WTC11 (cell line): ENCODE results near the gene SNRPA. TPM values are rescaled to one million over a fixed set of nuclear protein-coding genes. Genes with fewer than 3 reads are reported as not detected.
"Not testable (repeated sequence)": the region's sequence is repeated elsewhere in the genome, so short reads cannot be mapped to it uniquely, and the experiment has no call there.

Experiments
- ATAC-seq: fragments of 200-7000 bp; cut with Tn5 transposase; 2 replicates; pipeline ENCODE4 v1.10.0; 2021; ENCODE audit warnings: mild to moderate bottlenecking, moderate library complexity
- CTCF ChIA-PET: fragments of 300-600 bp; sonication (Branson Sonifier 250); formaldehyde crosslinking; loops from one replicate; lab custom pipeline; 2021; ENCODE audit warnings: antibody characterized with exemption; lab: Charles Lee
- POLR2A ChIA-PET: fragments of 350-600 bp; sonication (Branson Sonifier 250); formaldehyde crosslinking; loops from one replicate; lab custom pipeline; 2021; ENCODE audit warnings: antibody characterized with exemption; lab: Charles Lee
- DNase-seq: peaks from one replicate; pipeline ENCODE4 v3.0.0; 2021; ENCODE audit warnings: low spot score
- H3K27ac Mint-ChIP-seq: 2 replicates; pipeline ENCODE4 v1.8.0; 2021; ENCODE audit warnings: mixed read lengths
- H3K27me3 Mint-ChIP-seq: 2 replicates; pipeline ENCODE4 v1.8.0; 2021; ENCODE audit warnings: low read depth, mild to moderate bottlenecking, moderate library complexity, mixed read lengths
- H3K36me3 Mint-ChIP-seq: 2 replicates; pipeline ENCODE4 v1.8.0; 2021; ENCODE audit warnings: mixed read lengths
- H3K4me1 Mint-ChIP-seq: 2 replicates; pipeline ENCODE4 v1.8.0; 2022; ENCODE audit warnings: mixed read lengths
- H3K4me3 Mint-ChIP-seq: 2 replicates; pipeline ENCODE4 v1.8.0; 2021; ENCODE audit warnings: mild to moderate bottlenecking, moderate library complexity, mixed read lengths
- H3K9me3 Mint-ChIP-seq: 2 replicates; pipeline ENCODE4 v1.8.0; 2021; ENCODE audit warnings: mixed read lengths
- ATF6 ChIP-seq: sonication (generic); formaldehyde crosslinking; IDR thresholded peaks from 2 replicates; pipeline ENCODE4 v1.8.1; 2023; ENCODE audit warnings: mild to moderate bottlenecking, missing genetic modification reagents
- CREM ChIP-seq: sonication (generic); formaldehyde crosslinking; IDR thresholded peaks from 2 replicates; pipeline ENCODE4 v1.8.1; 2022; ENCODE audit warnings: mild to moderate bottlenecking, missing genetic modification reagents, moderate library complexity
- CTCF ChIP-seq: fragments of 200-600 bp; IDR thresholded peaks from 2 replicates; pipeline ENCODE4 v1.8.0; 2022; ENCODE audit warnings: antibody characterized with exemption
- FOXP4 ChIP-seq: sonication (generic); formaldehyde crosslinking; IDR thresholded peaks from 2 replicates; pipeline ENCODE4 v1.8.0; 2022; ENCODE audit warnings: mild to moderate bottlenecking, missing genetic modification reagents
- GRHL2 ChIP-seq: fragments of 250-450 bp; sonication (Bioruptor Pico); IDR thresholded peaks from 2 replicates; pipeline ENCODE4 v1.8.0; 2022; ENCODE audit warnings: mild to moderate bottlenecking, moderate library complexity; ENCODE audit not compliant: insufficient replicate concordance, severe bottlenecking
- GTF2I ChIP-seq: fragments of 250-450 bp; sonication (Bioruptor Pico); conservative IDR thresholded peaks from 2 replicates; pipeline ENCODE4 v1.4.0; 2021; ENCODE audit warnings: mild to moderate bottlenecking
- HMGA2 ChIP-seq: fragments of 250-450 bp; sonication (Bioruptor Pico); IDR thresholded peaks from 2 replicates; pipeline ENCODE4 v1.4.0; 2021; ENCODE audit warnings: mild to moderate bottlenecking, moderate library complexity
- MXD4 ChIP-seq: fragments of 250-450 bp; sonication (Bioruptor Pico); IDR thresholded peaks from 2 replicates; pipeline ENCODE4 v1.8.0; 2021; ENCODE audit warnings: mild to moderate bottlenecking, moderate library complexity, borderline replicate concordance
- NFATC4 ChIP-seq: fragments of 250-450 bp; sonication (Bioruptor Pico); IDR thresholded peaks from 2 replicates; pipeline ENCODE4 v1.9.0; 2021; ENCODE audit warnings: mild to moderate bottlenecking
- NFYB ChIP-seq: sonication (generic); formaldehyde crosslinking; conservative IDR thresholded peaks from 2 replicates; pipeline ENCODE4 v1.8.0; 2022; ENCODE audit warnings: low read depth, missing genetic modification reagents
- OVOL2 ChIP-seq: fragments of 250-450 bp; sonication (Bioruptor Pico); IDR thresholded peaks from 2 replicates; pipeline ENCODE4 v1.9.0; 2021; ENCODE audit warnings: mild to moderate bottlenecking, borderline replicate concordance
- SMAD3 ChIP-seq: sonication (generic); formaldehyde crosslinking; IDR thresholded peaks from 2 replicates; pipeline ENCODE4 v1.8.0; 2022; ENCODE audit warnings: missing genetic modification reagents, mild to moderate bottlenecking, borderline replicate concordance
- ZNF396 ChIP-seq: fragments of 250-450 bp; sonication (Bioruptor Pico); IDR thresholded peaks from 2 replicates; pipeline ENCODE4 v1.8.0; 2021; ENCODE audit warnings: mild to moderate bottlenecking, moderate library complexity, borderline replicate concordance
- ZNF423 ChIP-seq: fragments of 250-450 bp; sonication (Bioruptor Pico); IDR thresholded peaks from 2 replicates; pipeline ENCODE4 v2.1.2; 2022; ENCODE audit warnings: mild to moderate bottlenecking, moderate library complexity
- total RNA-seq: library from RNA; stranded (reverse); gene quantifications from 3 replicates; pipeline ENCODE4 v1.2.3, GENCODE V29; 2021
- TF ChIP-seq, protein P1 (sequence below): sonication (generic); formaldehyde crosslinking; IDR thresholded peaks from 2 replicates; pipeline ENCODE4 v1.8.1; 2023; ENCODE audit warnings: mild to moderate bottlenecking, missing genetic modification reagents
- TF ChIP-seq, protein P2 (sequence below): fragments of 250-450 bp; sonication (Bioruptor Pico); IDR thresholded peaks from 2 replicates; pipeline ENCODE4 v2.1.2; 2022; ENCODE audit warnings: mild to moderate bottlenecking, moderate library complexity
- TF ChIP-seq, protein P3 (sequence below): sonication (generic); formaldehyde crosslinking; IDR thresholded peaks from 2 replicates; pipeline ENCODE4 v1.8.1; 2022; ENCODE audit warnings: mild to moderate bottlenecking, moderate library complexity, missing genetic modification reagents

Gene SNRPA
- total RNA-seq, 1 experiment from 2014 or later = 227 TPM

- H3K4me3 Mint-ChIP-seq, H3K36me3 Mint-ChIP-seq, POLR2A ChIA-PET, ATAC-seq, DNase-seq, H3K4me1 Mint-ChIP-seq, H3K27me3 Mint-ChIP-seq: not testable (repeated sequence)
- peak; percentile 67 for TF ChIP-seq NFYB (CRISPR knock-in tag)
- H3K9me3 Mint-ChIP-seq = peaks cover 14% of the 10 kb centered on the region
- H3K27ac Mint-ChIP-seq = peak overlapping the region; percentile 74
- CTCF ChIA-PET = interaction anchor here (1.0 to 1.1 kb wide), 3 partner anchors 34 to 137 kb away, joined by 3 to 4 read pairs (median 3); no protein-coding TSS in a partner anchor
These were observed 20.3 kb downstream of the SNRPA start for GRCh38 chr19:40771101-40771862.

DNA sequence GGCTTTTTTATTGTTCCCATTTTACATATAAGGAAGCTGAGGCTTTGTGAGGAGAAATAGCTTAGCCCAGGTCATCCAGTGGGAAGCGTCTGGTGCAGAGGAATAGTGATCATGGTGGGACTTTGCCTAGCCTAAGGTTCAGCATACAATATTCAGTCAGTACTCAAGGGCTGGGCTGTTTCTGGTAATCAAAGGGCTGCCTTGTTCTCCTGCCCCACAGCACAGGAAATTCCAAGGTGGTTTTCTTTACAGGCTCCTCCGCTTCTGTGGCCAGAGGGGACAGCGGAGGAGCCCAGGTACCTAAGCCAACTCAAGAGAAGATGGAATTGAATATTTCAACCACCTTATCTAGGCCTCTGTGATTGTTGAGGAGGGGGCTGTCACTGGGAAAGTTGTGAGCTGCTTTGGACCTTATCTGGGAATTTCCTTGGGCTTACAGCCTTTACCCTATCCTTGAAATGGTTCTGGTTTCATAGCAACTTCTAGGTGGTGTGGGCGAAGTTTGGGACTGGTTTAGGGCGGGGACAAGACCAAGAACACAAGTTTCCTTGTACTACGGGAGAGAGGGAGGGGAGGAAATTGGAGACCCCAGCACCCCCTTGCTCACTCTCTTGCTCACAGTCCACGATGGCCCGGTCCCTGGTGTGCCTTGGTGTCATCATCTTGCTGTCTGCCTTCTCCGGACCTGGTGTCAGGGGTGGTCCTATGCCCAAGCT is 24.1 kb downstream of the SNRPA start, which contains the start of gene MIA:
Gene MIA, plus strand, starts transcription at position 606 of the 716 bp plus-strand sequence. Its CDS starts 22 bp downstream, at position 628.
- peaks cover 7% of the 10 kb centered on the region for H3K36me3 Mint-ChIP-seq
- ATAC-seq = no peak
- no peak for DNase-seq
- peaks cover 24% of the 10 kb centered on the region for H3K4me1 Mint-ChIP-seq
- POLR2A ChIA-PET = no interaction called here
- TF ChIP-seq ATF6 (no peak), FOXP4 (CRISPR knock-in tag) (no peak), ZNF423 (CRISPR knock-in tag) (no peak), GRHL2 (no peak), NFATC4 (CRISPR knock-in tag) (no peak), MXD4 (CRISPR knock-in tag) (no peak), SMAD3 (CRISPR knock-in tag) (no peak), OVOL2 (CRISPR knock-in tag) (no peak), ZNF396 (CRISPR knock-in tag) (no peak), CREM (CRISPR knock-in tag) (no peak), HMGA2 (CRISPR knock-in tag) (no peak), GTF2I (CRISPR knock-in tag) (no peak), CTCF (no peak)
- TF ChIP-seq, protein P1, sequence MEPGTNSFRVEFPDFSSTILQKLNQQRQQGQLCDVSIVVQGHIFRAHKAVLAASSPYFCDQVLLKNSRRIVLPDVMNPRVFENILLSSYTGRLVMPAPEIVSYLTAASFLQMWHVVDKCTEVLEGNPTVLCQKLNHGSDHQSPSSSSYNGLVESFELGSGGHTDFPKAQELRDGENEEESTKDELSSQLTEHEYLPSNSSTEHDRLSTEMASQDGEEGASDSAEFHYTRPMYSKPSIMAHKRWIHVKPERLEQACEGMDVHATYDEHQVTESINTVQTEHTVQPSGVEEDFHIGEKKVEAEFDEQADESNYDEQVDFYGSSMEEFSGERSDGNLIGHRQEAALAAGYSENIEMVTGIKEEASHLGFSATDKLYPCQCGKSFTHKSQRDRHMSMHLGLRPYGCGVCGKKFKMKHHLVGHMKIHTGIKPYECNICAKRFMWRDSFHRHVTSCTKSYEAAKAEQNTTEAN = no peak
- TF ChIP-seq, protein P2, sequence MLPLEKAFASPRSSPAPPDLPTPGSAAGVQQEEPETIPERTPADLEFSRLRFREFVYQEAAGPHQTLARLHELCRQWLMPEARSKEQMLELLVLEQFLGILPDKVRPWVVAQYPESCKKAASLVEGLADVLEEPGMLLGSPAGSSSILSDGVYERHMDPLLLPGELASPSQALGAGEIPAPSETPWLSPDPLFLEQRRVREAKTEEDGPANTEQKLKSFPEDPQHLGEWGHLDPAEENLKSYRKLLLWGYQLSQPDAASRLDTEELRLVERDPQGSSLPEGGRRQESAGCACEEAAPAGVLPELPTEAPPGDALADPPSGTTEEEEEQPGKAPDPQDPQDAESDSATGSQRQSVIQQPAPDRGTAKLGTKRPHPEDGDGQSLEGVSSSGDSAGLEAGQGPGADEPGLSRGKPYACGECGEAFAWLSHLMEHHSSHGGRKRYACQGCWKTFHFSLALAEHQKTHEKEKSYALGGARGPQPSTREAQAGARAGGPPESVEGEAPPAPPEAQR (CRISPR knock-in tag) = no peak
- TF ChIP-seq, protein P3, sequence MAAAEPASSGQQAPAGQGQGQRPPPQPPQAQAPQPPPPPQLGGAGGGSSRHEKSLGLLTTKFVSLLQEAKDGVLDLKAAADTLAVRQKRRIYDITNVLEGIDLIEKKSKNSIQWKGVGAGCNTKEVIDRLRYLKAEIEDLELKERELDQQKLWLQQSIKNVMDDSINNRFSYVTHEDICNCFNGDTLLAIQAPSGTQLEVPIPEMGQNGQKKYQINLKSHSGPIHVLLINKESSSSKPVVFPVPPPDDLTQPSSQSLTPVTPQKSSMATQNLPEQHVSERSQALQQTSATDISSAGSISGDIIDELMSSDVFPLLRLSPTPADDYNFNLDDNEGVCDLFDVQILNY (CRISPR knock-in tag) = no peak
- CTCF ChIA-PET = interaction anchor here (0.5 to 4.7 kb wide), 3 partner anchors 24 to 41 kb away, joined by 3 to 71 read pairs (median 3); partner anchors contain the start of gene EGLN2
- H3K4me3 Mint-ChIP-seq = no peak within 1 kb of the TSS
- H3K9me3 Mint-ChIP-seq = peaks cover 14% of the 10 kb centered on the region
- H3K27me3 Mint-ChIP-seq = no peaks in the 10 kb centered on the region
- H3K27ac Mint-ChIP-seq = peak within 1 kb of the TSS; percentile 68; the same call in 1 of the 2 replicates
